GM23248 (cell line): ENCODE results near the gene PAQR7.

ENCODE experiments used
- EZH2 ChIP-seq: fragments of 200-600 bp; sonication (generic); IDR thresholded peaks from 2 replicates; pipeline ENCODE4 v1.6.1; 2018; ENCODE audit warnings: antibody characterized with exemption, mild to moderate bottlenecking; ENCODE audit not compliant: insufficient read depth, poor library complexity, severe bottlenecking
- EZH2phosphoT487 ChIP-seq: fragments of 200-600 bp; sonication (generic); IDR thresholded peaks from 2 replicates; pipeline ENCODE4 v1.6.1; 2018; ENCODE audit warnings: antibody characterized with exemption, moderate library complexity, mild to moderate bottlenecking, low read depth; ENCODE audit not compliant: insufficient read depth

- no peak for TF ChIP-seq EZH2phosphoT487
- TF ChIP-seq EZH2 = no peak
Observed at GRCh38 chr1:25897754-25898153, 22.2 kb upstream of the PAQR7 start.
